ENCODE results near the gene TAS2R41. TPM values are rescaled to one million over a fixed set of nuclear protein-coding genes. Genes with fewer than 3 reads are reported as not detected.

The TAS2R41 gene
- total and polyA plus RNA-seq, 2 donors from 2014 or later = not detected

- H3K27me3 ChIP-seq (ENCODE audit: control insufficient read depth, insufficient read depth, low read length) = no peaks in the 10 kb centered on the region
- no peaks in the 10 kb centered on the region for H3K4me1 ChIP-seq (ENCODE audit: control insufficient read depth in 2 of 3, insufficient read depth in 2 of 3, low read depth in 1 of 3, low read length in 3 of 3)
- no peak overlapping the region for H3K4me3 ChIP-seq (ENCODE audit: low read length in 3 of 3)
- intact Hi-C loops (cut with DNase I) = no loop called here
- no peak overlapping the region for H3K9ac ChIP-seq (ENCODE audit: low read length in 3 of 3)
- no peak for DNase-seq
- no peaks in the 10 kb centered on the region for H3K36me3 ChIP-seq (ENCODE audit: control insufficient read depth in 2 of 3, insufficient read depth in 3 of 3, low read length in 3 of 3)
- no peak overlapping the region for H3K27ac ChIP-seq (ENCODE audit: low read depth in 2 of 2, low read length in 2 of 2)
- no peak for FAIRE-seq
- TF ChIP-seq CTCF (IDR thresholded peaks at IDR 0.05; ENCODE audit: borderline replicate concordance, extremely low read depth, insufficient read depth) = no peak
- no peaks in the 10 kb centered on the region for H3K9me3 ChIP-seq (ENCODE audit: control insufficient read depth in 2 of 3, insufficient read depth in 1 of 3, low read length in 3 of 3)
These were observed 18.2 kb downstream of the TAS2R41 start for GRCh38 chr7:143495851-143496250.

GRCh38 chr7:143496263-143496662, 18.6 kb downstream of the TAS2R41 start:
- Histone ChIP-seq H3K9ac (ENCODE audit: low read length in 3 of 3) (no peak overlapping the region), H3K36me3 (ENCODE audit: control insufficient read depth in 2 of 3, insufficient read depth in 3 of 3, low read length in 3 of 3) (no peaks in the 10 kb centered on the region), H3K4me3 (ENCODE audit: low read length in 3 of 3) (no peak overlapping the region), H3K9me3 (ENCODE audit: control insufficient read depth in 2 of 3, insufficient read depth in 1 of 3, low read length in 3 of 3) (no peaks in the 10 kb centered on the region), H3K4me1 (ENCODE audit: control insufficient read depth in 2 of 3, insufficient read depth in 2 of 3, low read depth in 1 of 3, low read length in 3 of 3) (no peaks in the 10 kb centered on the region), H3K27me3 (ENCODE audit: control insufficient read depth, insufficient read depth, low read length) (no peaks in the 10 kb centered on the region), H3K27ac (ENCODE audit: low read depth in 2 of 2, low read length in 2 of 2) (no peak overlapping the region)
- intact Hi-C loops (cut with DNase I) = no loop called here
- FAIRE-seq (no peak), DNase-seq (no peak)
- TF ChIP-seq CTCF (IDR thresholded peaks at IDR 0.05; ENCODE audit: borderline replicate concordance, extremely low read depth, insufficient read depth) = no peak

GRCh38 chr7:143497008-143497795, 19.5 kb downstream of the TAS2R41 start:
- Histone ChIP-seq H3K4me1 (ENCODE audit: control insufficient read depth in 2 of 3, insufficient read depth in 2 of 3, low read depth in 1 of 3, low read length in 3 of 3) (no peaks in the 10 kb centered on the region), H3K27me3 (ENCODE audit: control insufficient read depth, insufficient read depth, low read length) (no peaks in the 10 kb centered on the region), H3K36me3 (ENCODE audit: control insufficient read depth in 2 of 3, insufficient read depth in 3 of 3, low read length in 3 of 3) (no peaks in the 10 kb centered on the region), H3K4me3 (ENCODE audit: low read length in 3 of 3) (no peak overlapping the region), H3K9me3 (ENCODE audit: control insufficient read depth in 2 of 3, insufficient read depth in 1 of 3, low read length in 3 of 3) (no peaks in the 10 kb centered on the region), H3K9ac (ENCODE audit: low read length in 3 of 3) (no peak overlapping the region), H3K27ac (ENCODE audit: low read depth in 2 of 2, low read length in 2 of 2) (no peak overlapping the region)
- FAIRE-seq = no peak
- intact Hi-C loops (cut with DNase I) = no loop called here
- no peak for TF ChIP-seq CTCF (IDR thresholded peaks at IDR 0.05; ENCODE audit: borderline replicate concordance, extremely low read depth, insufficient read depth)
- no peak for DNase-seq
